Measurements from ENCODE around the gene NFS1.
"Not testable (repeated sequence)": the region's sequence is repeated elsewhere in the genome, so short reads cannot be mapped to it uniquely, and the experiment has no call there.

The NFS1 gene

GRCh38 chr20:35720165-35721123, 21.3 kb upstream of the NFS1 start:
- in situ Hi-C loops (cut with MboI; ENCODE audit: low pct_unique_long_range_greater_than_20kb, low sequenced_read_pairs, unreplicated experiment), result no loop called here
- TF ChIP-seq, protein P1, sequence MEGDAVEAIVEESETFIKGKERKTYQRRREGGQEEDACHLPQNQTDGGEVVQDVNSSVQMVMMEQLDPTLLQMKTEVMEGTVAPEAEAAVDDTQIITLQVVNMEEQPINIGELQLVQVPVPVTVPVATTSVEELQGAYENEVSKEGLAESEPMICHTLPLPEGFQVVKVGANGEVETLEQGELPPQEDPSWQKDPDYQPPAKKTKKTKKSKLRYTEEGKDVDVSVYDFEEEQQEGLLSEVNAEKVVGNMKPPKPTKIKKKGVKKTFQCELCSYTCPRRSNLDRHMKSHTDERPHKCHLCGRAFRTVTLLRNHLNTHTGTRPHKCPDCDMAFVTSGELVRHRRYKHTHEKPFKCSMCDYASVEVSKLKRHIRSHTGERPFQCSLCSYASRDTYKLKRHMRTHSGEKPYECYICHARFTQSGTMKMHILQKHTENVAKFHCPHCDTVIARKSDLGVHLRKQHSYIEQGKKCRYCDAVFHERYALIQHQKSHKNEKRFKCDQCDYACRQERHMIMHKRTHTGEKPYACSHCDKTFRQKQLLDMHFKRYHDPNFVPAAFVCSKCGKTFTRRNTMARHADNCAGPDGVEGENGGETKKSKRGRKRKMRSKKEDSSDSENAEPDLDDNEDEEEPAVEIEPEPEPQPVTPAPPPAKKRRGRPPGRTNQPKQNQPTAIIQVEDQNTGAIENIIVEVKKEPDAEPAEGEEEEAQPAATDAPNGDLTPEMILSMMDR (IDR thresholded peaks at IDR 0.05; ENCODE audit: extremely low read depth, insufficient read depth, missing control alignments), result no peak
- no peak for DNase-seq (ENCODE audit: low spot score)

GRCh38 chr20:35719717-35720116, 20.6 kb upstream of the NFS1 start:
- DNase-seq (ENCODE audit: low spot score), result no peak
- in situ Hi-C loops (cut with MboI; ENCODE audit: low pct_unique_long_range_greater_than_20kb, low sequenced_read_pairs, unreplicated experiment), result no loop called here
- TF ChIP-seq, protein P1 (IDR thresholded peaks at IDR 0.05; ENCODE audit: extremely low read depth, insufficient read depth, missing control alignments), result no peak

- in situ Hi-C loops (cut with MboI; ENCODE audit: low pct_unique_long_range_greater_than_20kb, low sequenced_read_pairs, unreplicated experiment), result no loop called here
- TF ChIP-seq, protein P1 (IDR thresholded peaks at IDR 0.05; ENCODE audit: extremely low read depth, insufficient read depth, missing control alignments), result no peak
- DNase-seq (ENCODE audit: low spot score), result no peak
These were observed 20.0 kb upstream of the NFS1 start for GRCh38 chr20:35718972-35719635.

- in situ Hi-C loops (cut with MboI; ENCODE audit: low pct_unique_long_range_greater_than_20kb, low sequenced_read_pairs, unreplicated experiment); DNase-seq (ENCODE audit: low spot score): not testable (repeated sequence)
These were observed 19.2 kb upstream of the NFS1 start for GRCh38 chr20:35718321-35718720.

GRCh38 chr20:35716330-35716729, 17.2 kb upstream of the NFS1 start:
- TF ChIP-seq, protein P1 (IDR thresholded peaks at IDR 0.05; ENCODE audit: extremely low read depth, insufficient read depth, missing control alignments), result no peak
- in situ Hi-C loops (cut with MboI; ENCODE audit: low pct_unique_long_range_greater_than_20kb, low sequenced_read_pairs, unreplicated experiment), result no loop called here
- no peak for DNase-seq (ENCODE audit: low spot score)

DNA sequence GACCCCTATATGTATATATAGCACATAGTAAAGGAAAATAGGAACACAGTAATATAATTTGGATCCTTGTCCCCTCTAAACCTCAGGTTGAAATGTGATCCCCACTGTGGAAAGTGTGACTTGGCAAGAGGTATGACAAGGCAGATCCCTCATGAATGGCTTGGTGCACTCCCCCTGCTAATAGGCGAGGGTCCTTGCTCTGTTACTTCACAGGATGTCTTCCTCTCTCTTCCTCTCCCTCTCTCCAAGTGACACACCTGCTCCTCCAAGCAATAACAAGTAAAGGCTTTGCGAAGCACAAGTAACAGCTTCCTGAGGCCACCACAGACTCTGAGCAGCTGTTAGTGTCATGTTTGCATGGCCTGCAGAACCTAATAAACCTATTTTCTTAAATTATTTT, 16.5 kb upstream of the NFS1 start:
- in situ Hi-C loops (cut with MboI; ENCODE audit: low pct_unique_long_range_greater_than_20kb, low sequenced_read_pairs, unreplicated experiment), result no loop called here
- TF ChIP-seq, protein P1 (IDR thresholded peaks at IDR 0.05; ENCODE audit: extremely low read depth, insufficient read depth, missing control alignments), result no peak
- DNase-seq (ENCODE audit: low spot score), result no peak

DNA sequence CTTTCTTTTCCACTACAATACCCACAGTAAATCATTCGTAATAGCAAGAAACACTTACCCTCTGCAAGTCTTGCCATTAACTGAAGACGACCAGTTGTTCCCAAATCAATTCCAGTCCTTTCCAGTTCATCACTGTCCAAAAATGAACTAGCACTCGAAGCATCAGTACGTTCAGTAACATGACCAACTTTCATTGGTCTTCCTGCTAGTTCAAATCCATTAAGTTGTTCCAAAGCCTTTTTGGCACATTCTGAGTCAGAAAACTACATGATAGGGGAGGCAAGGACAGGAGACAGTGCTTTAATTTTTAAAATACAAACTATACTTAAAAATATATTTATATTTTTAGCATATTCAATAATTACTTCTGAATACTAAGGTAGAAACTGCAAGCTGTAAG, 15.0 kb upstream of the NFS1 start:
- in situ Hi-C loops (cut with MboI; ENCODE audit: low pct_unique_long_range_greater_than_20kb, low sequenced_read_pairs, unreplicated experiment), result no loop called here
- DNase-seq (ENCODE audit: low spot score), result no peak
- TF ChIP-seq, protein P1 (IDR thresholded peaks at IDR 0.05; ENCODE audit: extremely low read depth, insufficient read depth, missing control alignments), result no peak

GRCh38 chr20:35713120-35713519, 14.0 kb upstream of the NFS1 start:
- in situ Hi-C loops (cut with MboI; ENCODE audit: low pct_unique_long_range_greater_than_20kb, low sequenced_read_pairs, unreplicated experiment); DNase-seq (ENCODE audit: low spot score): not testable (repeated sequence)
